Hippocampal formation (tissue), 2 donors: Measurements from ENCODE around the gene ATG9B.

Experiments
- DNase-seq, 2 donors: peaks; one replicate each; lab custom pipeline; 2025; lab: John Stamatoyannopoulos, UW

ATG9B gene

DNA sequence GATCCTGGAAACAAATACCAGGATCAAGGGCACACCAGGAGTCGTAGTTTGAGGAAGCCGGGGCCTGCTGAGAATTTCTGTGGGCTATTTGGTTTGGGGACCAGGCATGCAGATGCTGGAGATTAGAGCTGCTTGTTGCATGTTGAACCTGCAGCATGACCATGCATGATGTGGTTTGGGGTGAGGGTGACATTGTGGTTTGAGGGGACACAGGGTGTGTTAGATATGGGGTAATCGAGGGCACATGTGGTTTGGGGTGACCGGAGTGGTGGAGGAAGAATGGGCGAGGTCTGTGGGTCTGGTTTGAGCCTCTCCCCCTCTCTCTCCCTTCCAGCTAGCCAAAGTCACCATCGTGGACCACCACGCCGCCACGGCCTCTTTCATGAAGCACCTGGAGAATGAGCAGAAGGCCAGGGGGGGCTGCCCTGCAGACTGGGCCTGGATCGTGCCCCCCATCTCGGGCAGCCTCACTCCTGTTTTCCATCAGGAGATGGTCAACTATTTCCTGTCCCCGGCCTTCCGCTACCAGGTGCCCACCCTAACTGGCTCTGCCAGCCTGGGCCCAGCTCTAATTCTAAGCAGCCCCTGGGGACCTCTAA is 23.3 kb downstream of the ATG9B start:
- DNase-seq, result no peak

GRCh38 chr7:150999497-151000230 is 24.6 kb downstream of the ATG9B start:
- no peak for DNase-seq

GRCh38 chr7:150999001-150999400 is 25.3 kb downstream of the ATG9B start:
- DNase-seq, result no peak

DNA sequence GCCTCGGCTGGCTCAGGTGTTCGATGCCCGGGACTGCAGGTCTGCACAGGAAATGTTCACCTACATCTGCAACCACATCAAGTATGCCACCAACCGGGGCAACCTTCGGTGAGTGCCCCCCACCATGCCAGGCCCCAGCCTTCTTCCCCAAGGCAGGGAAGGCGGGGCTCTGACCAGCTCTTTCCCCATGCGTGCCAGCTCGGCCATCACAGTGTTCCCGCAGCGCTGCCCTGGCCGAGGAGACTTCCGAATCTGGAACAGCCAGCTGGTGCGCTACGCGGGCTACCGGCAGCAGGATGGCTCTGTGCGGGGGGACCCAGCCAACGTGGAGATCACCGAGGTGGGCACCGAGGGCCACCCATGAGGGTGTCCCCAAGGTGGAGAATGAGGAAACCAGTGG is 26.0 kb downstream of the ATG9B start:
- no peak for DNase-seq

GRCh38 chr7:150997817-150998216 is 26.5 kb downstream of the ATG9B start:
- no peak for DNase-seq

- DNase-seq, result no peak
Measured at GRCh38 chr7:150997075-150997511, 27.2 kb downstream of the ATG9B start.

GRCh38 chr7:150996376-150997074 is 27.8 kb downstream of the ATG9B start:
- no peak for DNase-seq

- no peak for DNase-seq
Measured at GRCh38 chr7:150994838-150995510, 29.3 kb downstream of the ATG9B start.

DNA sequence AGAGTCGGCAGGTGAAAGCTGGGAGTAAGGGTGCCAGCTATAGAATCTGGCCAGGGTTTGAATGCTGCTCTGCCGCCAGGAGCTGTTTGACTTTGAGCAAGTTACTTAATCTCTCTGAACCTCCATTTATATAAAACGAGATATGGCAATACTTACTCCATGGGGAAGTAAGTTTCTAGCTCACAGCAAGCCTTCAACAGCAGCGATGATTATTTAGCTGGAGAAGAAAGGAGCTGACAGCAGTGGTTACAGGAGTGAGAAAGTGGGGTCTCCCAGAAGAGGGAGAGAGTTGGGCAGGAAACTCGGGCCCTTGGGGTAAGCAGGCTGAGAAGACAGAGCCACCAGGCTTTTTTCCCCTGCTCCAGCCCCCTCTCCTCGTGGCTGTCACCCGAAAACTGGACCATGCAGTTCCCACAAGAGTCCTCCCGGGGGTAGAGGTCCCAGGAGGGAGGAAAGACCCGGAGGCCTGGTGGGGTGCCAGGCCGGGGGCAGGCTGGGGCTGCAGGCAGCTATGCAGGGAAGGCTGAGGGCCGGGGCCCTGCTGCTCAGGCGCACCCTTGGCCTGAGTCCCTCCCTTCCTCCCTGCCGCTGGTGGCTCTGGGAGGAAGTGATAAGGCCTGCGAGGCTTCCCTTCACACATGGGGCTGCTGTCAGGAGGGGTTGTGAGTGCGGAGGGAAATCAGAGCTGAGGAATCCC is 30.0 kb downstream of the ATG9B start:
- DNase-seq, result no peak

DNA sequence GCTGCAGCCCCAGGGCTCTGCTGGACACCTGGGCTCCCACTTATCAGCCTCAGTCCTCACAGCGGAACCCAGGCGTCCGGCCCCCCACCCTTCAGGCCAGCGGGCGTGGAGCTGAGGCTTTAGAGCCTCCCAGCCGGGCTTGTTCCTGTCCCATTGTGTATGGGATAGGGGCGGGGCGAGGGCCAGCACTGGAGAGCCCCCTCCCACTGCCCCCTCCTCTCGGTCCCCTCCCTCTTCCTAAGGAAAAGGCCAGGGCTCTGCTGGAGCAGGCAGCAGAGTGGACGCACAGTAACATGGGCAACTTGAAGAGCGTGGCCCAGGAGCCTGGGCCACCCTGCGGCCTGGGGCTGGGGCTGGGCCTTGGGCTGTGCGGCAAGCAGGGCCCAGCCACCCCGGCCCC is 30.8 kb downstream of the ATG9B start:
- no peak for DNase-seq

GRCh38 chr7:150992833-150993302 is 31.4 kb downstream of the ATG9B start:
- DNase-seq, result no peak

DNA sequence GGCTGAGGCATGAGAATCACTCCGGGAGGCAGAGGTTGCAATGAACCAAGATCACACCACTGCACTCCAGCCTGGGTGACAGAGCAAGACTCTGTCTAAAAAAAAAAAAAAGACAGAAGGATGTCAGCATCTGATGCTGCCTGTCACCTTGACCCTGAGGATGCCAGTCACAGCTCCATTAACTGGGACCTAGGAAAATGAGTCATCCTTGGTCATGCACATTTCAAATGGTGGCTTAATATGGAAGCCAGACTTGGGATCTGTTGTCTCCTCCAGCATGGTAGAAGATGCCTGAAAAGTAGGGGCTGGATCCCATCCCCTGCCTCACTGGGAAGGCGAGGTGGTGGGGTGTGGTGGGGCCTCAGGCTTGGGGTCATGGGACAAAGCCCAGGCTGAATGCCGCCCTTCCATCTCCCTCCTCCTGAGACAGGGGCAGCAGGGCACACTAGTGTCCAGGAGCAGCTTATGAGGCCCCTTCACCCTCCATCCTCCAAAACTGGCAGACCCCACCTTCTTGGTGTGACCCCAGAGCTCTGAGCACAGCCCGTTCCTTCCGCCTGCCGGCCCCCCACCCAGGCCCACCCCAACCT is 32.1 kb downstream of the ATG9B start:
- no peak for DNase-seq

GRCh38 chr7:150990416-150991186 is 33.7 kb downstream of the ATG9B start, which contains the start of gene NOS3:
NOS3 (plus strand) TSS chr7:150991017; CDS start chr7:150993804, 2,787 bp downstream.
- no peak for DNase-seq

GRCh38 chr7:150989456-150989855 is 34.8 kb downstream of the ATG9B start:
- no peak for DNase-seq

DNA sequence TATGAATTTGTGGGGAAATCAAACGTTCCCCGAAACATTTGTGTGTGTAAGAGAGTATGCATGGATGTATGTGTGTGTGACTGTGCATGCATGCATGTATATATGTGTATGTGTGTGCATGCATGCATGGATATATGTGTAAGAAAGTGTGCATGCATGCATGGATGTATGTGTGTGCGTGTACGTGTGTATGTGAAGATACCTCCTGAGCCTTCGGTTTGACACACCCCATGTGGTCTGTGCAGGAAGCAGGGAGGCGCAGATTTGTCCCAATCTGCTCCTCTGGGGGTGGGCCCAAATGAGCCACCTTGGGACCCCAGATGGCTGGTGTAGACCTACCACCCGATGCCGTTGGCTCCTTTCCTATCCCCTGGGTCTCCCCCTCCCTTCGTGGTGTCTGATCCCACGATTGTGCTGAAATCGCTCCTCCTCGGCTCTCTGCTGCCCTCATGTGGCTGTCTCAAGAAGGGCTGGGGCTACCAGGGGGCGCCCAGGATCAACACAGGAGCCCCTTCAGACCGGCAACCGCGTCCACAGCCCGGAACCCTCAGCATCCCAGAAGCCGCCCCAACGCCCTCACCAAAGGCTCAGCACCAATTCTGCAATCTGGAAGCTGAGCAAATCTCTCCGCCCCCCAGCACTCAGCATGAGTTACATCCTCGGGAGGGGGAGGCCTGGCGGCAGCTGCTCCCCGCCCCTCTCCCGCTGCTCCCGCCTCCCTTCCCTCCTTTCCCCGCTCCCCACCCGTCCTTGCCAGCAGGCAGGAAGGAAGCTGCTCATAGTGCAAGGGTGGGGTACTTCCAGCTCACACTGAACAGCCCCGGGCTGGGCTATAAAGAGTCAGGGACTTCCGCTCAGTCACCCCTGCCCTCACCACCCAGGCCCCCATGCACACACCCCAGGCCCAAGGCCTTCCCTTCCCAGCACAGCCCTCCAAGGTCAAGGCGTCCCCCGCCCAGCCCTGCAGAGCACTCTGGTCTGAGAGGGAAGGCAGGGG is 35.8 kb downstream of the ATG9B start:
- DNase-seq, result peak; percentile 27 to 53

GRCh38 chr7:150986556-150986955 is 37.7 kb downstream of the ATG9B start:
- no peak for DNase-seq

DNA sequence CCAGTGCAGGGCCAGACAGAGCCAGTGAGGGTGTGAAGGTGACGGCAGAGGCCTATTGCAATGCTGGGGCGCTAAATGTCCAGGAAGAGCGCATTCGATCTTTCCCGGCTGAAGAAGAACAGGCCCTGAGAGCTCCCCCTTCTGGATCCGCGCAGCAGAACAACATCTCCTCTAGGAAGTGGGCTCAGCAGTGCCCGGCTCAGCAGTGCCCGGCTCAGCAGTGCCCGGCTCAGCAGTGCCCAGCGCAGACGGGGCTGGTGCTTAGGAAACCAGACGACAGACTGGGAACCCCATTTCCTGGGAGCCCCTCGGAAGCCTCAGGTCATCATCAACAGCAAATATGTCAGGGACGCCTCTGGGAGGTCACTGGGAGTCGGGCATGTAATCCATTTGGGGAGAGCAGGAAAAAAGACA is 38.2 kb downstream of the ATG9B start:
- peak; percentile 29 to 36 for DNase-seq

- DNase-seq, result no peak
Measured at GRCh38 chr7:150983893-150984368, 40.4 kb downstream of the ATG9B start.

DNA sequence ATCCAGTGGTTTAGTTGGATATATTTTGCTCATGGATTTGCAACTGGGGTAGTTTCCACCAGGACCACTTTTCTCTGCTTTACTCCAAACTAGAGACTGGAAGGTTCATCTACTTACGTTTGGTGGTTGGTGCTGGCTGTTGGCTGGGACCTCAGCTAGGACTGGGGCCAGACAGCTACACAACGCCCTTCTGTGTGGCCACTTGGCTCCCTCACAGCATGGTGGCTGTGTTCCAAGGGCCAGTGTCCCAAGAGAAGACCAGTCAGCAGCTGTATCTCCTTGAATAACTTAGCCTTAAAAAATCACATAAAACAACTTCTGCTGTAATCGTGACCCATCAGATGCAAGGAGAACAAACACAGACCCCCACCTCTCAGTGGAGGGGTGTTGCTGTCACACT is 41.9 kb downstream of the ATG9B start:
- peak; percentile 56 to 89 for DNase-seq
